T-helper 1 cell treated with Interleukin-12 subunit alpha and Interleukin-12 subunit beta and Interleukin-4 antibody, amounts not matched to agents 30 μg/mL and 1 μg/mL, for 36 hours (primary cell): ENCODE data around the gene ST3GAL3.

Experiments
- H3K27ac Mint-ChIP-seq: one replicate; pipeline ENCODE4 v1.8.0; 2021; ENCODE audit warnings: mild to moderate bottlenecking, mixed read lengths
- H3K27me3 Mint-ChIP-seq: one replicate; pipeline ENCODE4 v1.8.0; 2021; ENCODE audit warnings: low read depth, mixed read lengths
- H3K36me3 Mint-ChIP-seq: one replicate; pipeline ENCODE4 v1.8.0; 2021; ENCODE audit warnings: low read depth, mixed read lengths
- H3K4me1 Mint-ChIP-seq: one replicate; pipeline ENCODE4 v1.8.0; 2021; ENCODE audit warnings: low read depth, mixed read lengths
- H3K4me3 Mint-ChIP-seq: one replicate; pipeline ENCODE4 v1.8.0; 2021; ENCODE audit warnings: mild to moderate bottlenecking, moderate library complexity, mixed read lengths
- H3K9me3 Mint-ChIP-seq: one replicate; pipeline ENCODE4 v1.8.0; 2021; ENCODE audit warnings: mixed read lengths

The ST3GAL3 gene, protein sequence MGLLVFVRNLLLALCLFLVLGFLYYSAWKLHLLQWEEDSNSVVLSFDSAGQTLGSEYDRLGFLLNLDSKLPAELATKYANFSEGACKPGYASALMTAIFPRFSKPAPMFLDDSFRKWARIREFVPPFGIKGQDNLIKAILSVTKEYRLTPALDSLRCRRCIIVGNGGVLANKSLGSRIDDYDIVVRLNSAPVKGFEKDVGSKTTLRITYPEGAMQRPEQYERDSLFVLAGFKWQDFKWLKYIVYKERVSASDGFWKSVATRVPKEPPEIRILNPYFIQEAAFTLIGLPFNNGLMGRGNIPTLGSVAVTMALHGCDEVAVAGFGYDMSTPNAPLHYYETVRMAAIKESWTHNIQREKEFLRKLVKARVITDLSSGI

GRCh38 chr1:43707190-43708001 is at the start of gene ST3GAL3:
TSS of gene ST3GAL3 (plus strand) at chr1:43707536. CDS start at chr1:43736263, 28,727 bp downstream.
- Mint-ChIP-seq H3K36me3 (peaks cover 23% of the 10 kb centered on the region), H3K4me3 (peak within 1 kb of the TSS; percentile 86), H3K4me1 (peaks cover 32% of the 10 kb centered on the region)

DNA sequence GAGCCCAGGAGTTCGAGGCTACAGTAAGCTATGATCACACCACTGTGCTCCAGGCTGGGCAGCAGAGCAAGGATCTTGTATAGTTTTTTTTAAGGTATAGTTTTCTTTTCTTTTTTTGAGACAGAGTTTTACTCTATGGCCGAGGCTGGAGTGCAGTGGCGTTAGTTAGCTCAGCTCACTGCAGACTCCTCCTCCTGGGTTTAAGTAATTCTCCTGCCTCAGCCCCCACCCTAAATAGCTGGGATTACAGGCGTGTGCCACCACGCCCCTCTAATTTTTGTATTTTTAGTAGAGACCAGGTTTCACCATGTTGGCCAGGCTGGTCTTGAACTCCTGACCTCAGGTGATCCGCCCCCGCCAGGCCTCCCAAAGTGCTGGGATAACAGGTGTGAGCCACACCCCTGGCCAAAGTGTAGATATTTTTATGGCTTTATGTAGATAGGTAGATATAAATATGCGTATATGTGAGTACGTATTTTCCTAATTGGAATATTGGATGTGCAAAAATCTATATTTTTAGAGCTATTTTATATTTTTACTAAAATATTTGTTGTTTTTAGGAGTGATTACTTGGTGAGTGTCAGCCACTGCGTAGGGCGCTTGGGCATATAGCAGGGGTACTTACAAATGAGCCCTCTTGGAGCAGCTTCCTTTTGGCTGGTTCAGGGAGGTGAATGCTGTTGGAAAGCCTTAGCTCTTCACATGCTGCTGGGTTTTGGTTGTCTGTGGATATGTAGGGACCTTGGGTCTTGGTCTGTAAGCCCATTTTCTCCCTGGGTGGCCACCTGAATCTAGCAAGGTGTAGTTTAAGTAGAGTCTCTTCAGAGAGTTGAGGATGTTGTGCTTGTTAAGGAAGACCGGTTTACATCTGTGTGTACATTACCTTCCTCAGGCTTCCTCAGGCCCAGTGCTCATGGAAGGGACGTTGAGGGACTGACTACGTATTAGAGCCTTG is 47.8 kb upstream of the ST3GAL3 start:
- Mint-ChIP-seq H3K36me3 (peaks cover 44% of the 10 kb centered on the region), H3K9me3 (no peaks in the 10 kb centered on the region), H3K27me3 (no peaks in the 10 kb centered on the region), H3K4me1 (peaks cover 6% of the 10 kb centered on the region), H3K4me3 (no peak overlapping the region), H3K27ac (no peak overlapping the region)

More at GRCh38 chr1:43707190-43708001, at the start of gene ST3GAL3:
- Mint-ChIP-seq H3K27ac (peak within 1 kb of the TSS; percentile 82), H3K9me3 (no peaks in the 10 kb centered on the region), H3K27me3 (no peaks in the 10 kb centered on the region)

- Mint-ChIP-seq H3K27ac (no peak overlapping the region), H3K4me3 (no peak overlapping the region), H3K9me3 (no peaks in the 10 kb centered on the region), H3K4me1 (peaks cover 6% of the 10 kb centered on the region), H3K27me3 (no peaks in the 10 kb centered on the region), H3K36me3 (peaks cover 49% of the 10 kb centered on the region)
Observed at GRCh38 chr1:43660355-43660754, 47.0 kb upstream of the ST3GAL3 start.

DNA sequence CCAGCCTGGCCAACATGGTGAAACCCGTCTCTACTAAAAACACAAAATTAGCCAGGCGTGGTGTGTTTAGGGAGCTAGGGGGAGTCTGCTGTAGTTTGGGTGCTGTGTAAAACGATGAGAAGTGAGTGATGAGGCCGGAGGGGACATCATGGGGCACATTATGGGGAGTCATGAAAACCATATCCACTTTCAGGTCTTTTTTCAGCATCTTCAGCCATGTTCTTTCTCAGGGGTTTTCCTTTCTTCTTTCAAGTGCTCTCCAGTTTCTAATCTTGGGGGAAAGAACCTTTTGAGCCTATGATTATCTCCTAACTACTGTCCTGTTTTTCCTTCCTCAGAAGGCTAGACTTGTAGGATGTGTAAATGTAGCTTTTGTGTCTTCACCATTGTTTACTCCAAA is 43.0 kb upstream of the ST3GAL3 start:
- H3K4me3 Mint-ChIP-seq: no peak overlapping the region
- H3K27ac Mint-ChIP-seq: no peak overlapping the region
- peaks cover 65% of the 10 kb centered on the region for H3K36me3 Mint-ChIP-seq
- H3K27me3 Mint-ChIP-seq: no peaks in the 10 kb centered on the region
- H3K9me3 Mint-ChIP-seq: no peaks in the 10 kb centered on the region
- H3K4me1 Mint-ChIP-seq: peaks cover 6% of the 10 kb centered on the region

DNA sequence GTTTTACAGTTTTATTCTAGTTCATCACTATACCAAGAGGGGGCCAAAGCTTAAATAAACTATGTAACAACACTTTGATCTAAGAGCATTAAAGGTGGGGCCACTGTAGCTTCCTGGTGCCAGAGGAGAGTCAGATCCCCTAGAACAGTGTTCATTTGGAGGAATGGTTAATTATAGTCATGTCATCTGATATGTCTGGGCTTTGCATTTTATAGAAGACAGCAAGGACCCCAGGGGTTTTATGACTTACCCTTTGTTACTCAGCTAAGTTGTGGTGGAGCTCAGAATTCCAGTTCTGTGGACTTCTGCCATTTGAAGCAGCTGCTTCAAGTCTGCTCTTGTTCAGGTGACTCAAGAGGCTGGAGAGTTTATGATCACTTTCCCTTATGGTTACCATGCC is 40.7 kb upstream of the ST3GAL3 start:
- Mint-ChIP-seq H3K27me3 (no peaks in the 10 kb centered on the region), H3K27ac (no peak overlapping the region), H3K36me3 (peaks cover 63% of the 10 kb centered on the region), H3K9me3 (no peaks in the 10 kb centered on the region), H3K4me1 (no peaks in the 10 kb centered on the region), H3K4me3 (no peak overlapping the region)

- H3K4me3 Mint-ChIP-seq: no peak overlapping the region
- peaks cover 68% of the 10 kb centered on the region for H3K36me3 Mint-ChIP-seq
- H3K27ac Mint-ChIP-seq: no peak overlapping the region
- H3K27me3 Mint-ChIP-seq: no peaks in the 10 kb centered on the region
- no peaks in the 10 kb centered on the region for H3K4me1 Mint-ChIP-seq
- no peaks in the 10 kb centered on the region for H3K9me3 Mint-ChIP-seq
Observed at GRCh38 chr1:43668956-43669355, 38.4 kb upstream of the ST3GAL3 start.

- Mint-ChIP-seq H3K4me3 (no peak overlapping the region), H3K9me3 (no peaks in the 10 kb centered on the region), H3K27me3 (no peaks in the 10 kb centered on the region), H3K27ac (no peak overlapping the region), H3K4me1 (no peaks in the 10 kb centered on the region), H3K36me3 (peaks cover 63% of the 10 kb centered on the region)
Observed at GRCh38 chr1:43669878-43670277, 37.5 kb upstream of the ST3GAL3 start.

GRCh38 chr1:43671193-43671592 is 36.1 kb upstream of the ST3GAL3 start:
- Mint-ChIP-seq H3K27me3 (no peaks in the 10 kb centered on the region), H3K9me3 (no peaks in the 10 kb centered on the region), H3K27ac (no peak overlapping the region), H3K4me3 (no peak overlapping the region), H3K4me1 (no peaks in the 10 kb centered on the region), H3K36me3 (peaks cover 58% of the 10 kb centered on the region)

DNA sequence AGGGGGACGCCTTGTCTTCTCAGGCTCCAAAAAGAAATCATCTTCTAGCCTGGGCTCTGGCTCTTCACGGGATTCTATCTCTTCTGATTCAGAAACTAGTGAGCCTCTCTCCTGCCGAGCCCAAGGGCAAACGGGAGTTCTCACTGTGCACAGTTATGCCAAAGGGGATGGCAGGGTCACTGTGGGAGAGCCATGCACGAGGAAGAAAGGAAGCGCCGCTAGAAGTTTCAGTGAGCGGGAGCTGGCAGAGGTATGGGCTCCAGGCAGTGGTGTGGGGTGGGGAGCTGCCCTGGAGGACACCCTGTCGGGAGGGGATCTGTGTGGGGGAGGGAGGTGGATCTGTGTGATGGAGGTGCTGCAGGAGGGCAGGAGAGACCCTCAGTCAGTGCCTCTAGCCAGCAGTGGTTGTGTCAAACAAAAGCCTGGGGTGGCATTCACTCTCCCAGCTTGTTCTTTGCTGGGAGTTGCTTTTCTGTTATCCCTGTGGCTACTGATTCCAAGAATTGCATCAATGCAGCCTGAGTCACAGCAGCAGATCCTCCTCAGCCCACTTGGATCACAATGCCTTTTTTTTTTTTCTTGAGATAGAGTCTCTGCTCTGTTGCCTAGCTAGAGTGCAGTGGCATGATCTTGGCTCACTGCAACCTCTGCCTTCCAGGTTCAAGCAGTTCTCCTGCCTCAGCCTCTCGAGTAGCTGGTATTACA is 35.6 kb upstream of the ST3GAL3 start:
- Mint-ChIP-seq H3K36me3 (peaks cover 54% of the 10 kb centered on the region), H3K4me1 (no peaks in the 10 kb centered on the region), H3K4me3 (no peak overlapping the region), H3K27me3 (no peaks in the 10 kb centered on the region), H3K9me3 (no peaks in the 10 kb centered on the region), H3K27ac (no peak overlapping the region)

DNA sequence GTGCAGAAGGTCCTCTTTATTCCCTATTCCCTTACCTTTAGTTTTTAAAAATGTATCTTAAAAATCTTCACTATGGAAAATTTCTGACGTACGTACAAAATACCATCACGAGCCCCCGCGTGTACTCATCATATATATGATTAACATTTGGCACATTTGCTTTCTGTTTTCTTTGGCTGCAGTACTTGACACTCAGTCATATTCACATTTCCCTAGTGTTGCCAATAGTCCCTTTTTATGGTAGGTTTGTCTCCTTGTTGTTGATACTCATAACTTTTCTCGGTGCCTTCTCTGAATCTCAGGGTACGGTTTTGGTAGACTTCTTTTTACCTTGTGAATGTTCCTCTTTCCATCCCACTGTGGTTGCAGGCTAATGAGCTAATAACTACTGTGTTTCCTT is 34.1 kb upstream of the ST3GAL3 start:
- Mint-ChIP-seq H3K4me1 (no peaks in the 10 kb centered on the region), H3K9me3 (no peaks in the 10 kb centered on the region), H3K27me3 (no peaks in the 10 kb centered on the region), H3K36me3 (peaks cover 50% of the 10 kb centered on the region), H3K4me3 (no peak overlapping the region), H3K27ac (no peak overlapping the region)

- Mint-ChIP-seq H3K4me3 (no peak overlapping the region), H3K27ac (no peak overlapping the region), H3K36me3 (peaks cover 30% of the 10 kb centered on the region), H3K9me3 (no peaks in the 10 kb centered on the region), H3K4me1 (no peaks in the 10 kb centered on the region), H3K27me3 (no peaks in the 10 kb centered on the region)
Observed at GRCh38 chr1:43678940-43679339, 28.4 kb upstream of the ST3GAL3 start.

- Mint-ChIP-seq H3K36me3 (peaks cover 44% of the 10 kb centered on the region), H3K4me1 (no peaks in the 10 kb centered on the region), H3K27me3 (no peaks in the 10 kb centered on the region), H3K9me3 (no peaks in the 10 kb centered on the region), H3K27ac (no peak overlapping the region), H3K4me3 (no peak overlapping the region)
Observed at GRCh38 chr1:43683560-43683959, 23.8 kb upstream of the ST3GAL3 start.

- Mint-ChIP-seq H3K36me3 (peaks cover 58% of the 10 kb centered on the region), H3K9me3 (no peaks in the 10 kb centered on the region), H3K4me1 (no peaks in the 10 kb centered on the region), H3K27ac (no peak overlapping the region), H3K4me3 (no peak overlapping the region), H3K27me3 (no peaks in the 10 kb centered on the region)
Observed at GRCh38 chr1:43686801-43687200, 20.5 kb upstream of the ST3GAL3 start.
